ENCODE results near the gene LTO1. TPM values are rescaled to one million over a fixed set of nuclear protein-coding genes. Genes with fewer than 3 reads are reported as not detected.

Gene LTO1
- total and polyA plus RNA-seq, 8 donors: 18.0 to 45.3 (median 28.7) TPM

DNA sequence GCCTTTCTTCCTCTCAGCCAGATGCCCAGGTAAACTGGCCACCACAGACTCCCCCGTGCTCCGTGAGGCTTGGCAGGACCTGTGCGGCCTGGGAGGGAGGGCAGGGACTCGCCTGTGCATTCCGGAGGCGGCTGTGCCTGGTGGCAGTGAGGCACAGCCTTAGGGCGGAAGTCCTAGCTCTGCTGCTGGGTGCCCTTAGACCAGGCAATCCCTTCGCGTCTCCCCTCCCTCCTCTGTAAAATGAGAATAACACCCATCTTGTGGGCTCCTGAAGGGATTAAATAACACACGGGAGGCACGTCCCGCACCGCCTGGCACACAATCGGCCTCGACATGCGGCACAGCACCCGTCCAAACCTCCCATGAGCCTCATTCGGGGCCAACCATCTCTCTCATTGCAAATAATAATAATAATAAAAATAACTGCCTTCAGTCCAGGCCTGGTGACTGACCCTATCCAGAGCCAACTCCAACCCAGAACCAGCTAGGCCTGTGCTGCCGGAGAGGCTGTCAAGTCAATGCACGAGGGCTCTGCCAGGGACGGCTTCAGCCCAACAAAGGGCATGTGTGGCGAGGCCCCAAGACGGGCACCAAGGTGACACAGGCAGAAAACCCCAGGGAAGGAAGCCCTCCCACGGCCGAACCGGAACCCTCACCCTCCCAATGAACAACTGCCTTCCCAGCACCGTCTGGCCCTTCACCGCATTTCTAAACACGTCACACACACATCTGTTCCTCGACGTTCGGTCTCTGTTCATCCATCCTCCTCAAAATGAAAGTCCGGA lies 8.2 kb downstream of the LTO1 start:
- no peaks in the 10 kb centered on the region for H3K27me3 ChIP-seq
- peaks cover 0 to 71% of the 10 kb centered on the region in 2 donors for H3K36me3 ChIP-seq
- H3K4me1 ChIP-seq: peaks cover 0 to 3% of the 10 kb centered on the region in 2 donors
- H3K27ac ChIP-seq: no peak overlapping the region
- H3K4me3 ChIP-seq: no peak overlapping the region
- no peak for DNase-seq
- TF ChIP-seq, protein P1, sequence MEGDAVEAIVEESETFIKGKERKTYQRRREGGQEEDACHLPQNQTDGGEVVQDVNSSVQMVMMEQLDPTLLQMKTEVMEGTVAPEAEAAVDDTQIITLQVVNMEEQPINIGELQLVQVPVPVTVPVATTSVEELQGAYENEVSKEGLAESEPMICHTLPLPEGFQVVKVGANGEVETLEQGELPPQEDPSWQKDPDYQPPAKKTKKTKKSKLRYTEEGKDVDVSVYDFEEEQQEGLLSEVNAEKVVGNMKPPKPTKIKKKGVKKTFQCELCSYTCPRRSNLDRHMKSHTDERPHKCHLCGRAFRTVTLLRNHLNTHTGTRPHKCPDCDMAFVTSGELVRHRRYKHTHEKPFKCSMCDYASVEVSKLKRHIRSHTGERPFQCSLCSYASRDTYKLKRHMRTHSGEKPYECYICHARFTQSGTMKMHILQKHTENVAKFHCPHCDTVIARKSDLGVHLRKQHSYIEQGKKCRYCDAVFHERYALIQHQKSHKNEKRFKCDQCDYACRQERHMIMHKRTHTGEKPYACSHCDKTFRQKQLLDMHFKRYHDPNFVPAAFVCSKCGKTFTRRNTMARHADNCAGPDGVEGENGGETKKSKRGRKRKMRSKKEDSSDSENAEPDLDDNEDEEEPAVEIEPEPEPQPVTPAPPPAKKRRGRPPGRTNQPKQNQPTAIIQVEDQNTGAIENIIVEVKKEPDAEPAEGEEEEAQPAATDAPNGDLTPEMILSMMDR (IDR thresholded peaks at IDR 0.05): no peak
- no peaks in the 10 kb centered on the region for H3K9me3 ChIP-seq
- no peak for ATAC-seq
- intact Hi-C loops (cut with DNase I): no loop called here

DNA sequence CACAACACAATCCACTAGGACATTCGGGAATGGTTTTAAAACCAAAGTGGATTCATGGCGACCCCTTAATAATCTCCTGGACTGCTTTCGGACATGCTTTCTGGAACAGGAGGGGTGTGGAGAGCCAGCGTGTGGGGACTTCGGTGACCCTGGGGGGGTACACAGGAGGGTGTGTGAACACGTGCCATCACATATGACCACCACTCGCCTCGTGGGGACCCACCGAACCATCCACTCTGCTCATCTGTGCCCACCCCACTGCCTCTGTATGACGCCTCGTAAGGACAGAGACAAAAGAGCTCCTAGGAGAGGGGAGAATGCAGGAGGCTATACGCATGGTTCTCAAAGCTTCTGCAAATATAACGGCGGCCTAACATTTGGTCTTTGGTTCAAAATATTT lies 8.9 kb downstream of the LTO1 start:
- Histone ChIP-seq H3K4me1 (peaks cover 0 to 3% of the 10 kb centered on the region in 2 donors), H3K27me3 (no peaks in the 10 kb centered on the region), H3K4me3 (no peak overlapping the region), H3K27ac (no peak overlapping the region), H3K9me3 (no peaks in the 10 kb centered on the region), H3K36me3 (peaks cover 0 to 64% of the 10 kb centered on the region in 2 donors)
- DNase-seq (no peak), ATAC-seq (no peak)
- intact Hi-C loops (cut with DNase I): no loop called here
- TF ChIP-seq, protein P1 (IDR thresholded peaks at IDR 0.05): no peak

DNA sequence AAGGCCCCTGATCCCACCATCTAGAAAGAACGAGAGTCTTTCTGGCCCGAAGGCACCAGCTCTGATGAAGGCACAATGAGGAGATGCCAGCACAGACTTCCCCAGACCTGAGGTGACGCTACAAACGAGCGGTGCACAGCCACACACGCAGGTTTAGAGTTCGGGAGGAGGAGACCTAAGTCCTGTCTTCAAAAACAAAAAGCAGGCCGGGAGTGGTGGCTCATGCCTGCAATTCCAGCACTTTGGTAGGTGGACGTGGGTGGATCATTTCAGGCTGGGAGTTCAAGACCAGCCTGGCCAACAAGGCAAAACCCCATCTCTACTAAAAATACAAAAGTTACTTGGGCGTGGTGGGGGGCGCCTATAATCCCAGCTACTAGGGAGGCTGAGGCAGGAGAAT lies 9.5 kb downstream of the LTO1 start:
- TF ChIP-seq, protein P1 (IDR thresholded peaks at IDR 0.05): no peak
- H3K36me3 ChIP-seq: peaks cover 0 to 63% of the 10 kb centered on the region in 2 donors
- intact Hi-C loops (cut with DNase I): no loop called here
- H3K27ac ChIP-seq: no peak overlapping the region
- no peak overlapping the region for H3K4me3 ChIP-seq
- ATAC-seq (no peak), DNase-seq (no peak)
- H3K4me1 ChIP-seq: peaks cover 0 to 3% of the 10 kb centered on the region in 2 donors
- no peaks in the 10 kb centered on the region for H3K9me3 ChIP-seq
- no peaks in the 10 kb centered on the region for H3K27me3 ChIP-seq

DNA sequence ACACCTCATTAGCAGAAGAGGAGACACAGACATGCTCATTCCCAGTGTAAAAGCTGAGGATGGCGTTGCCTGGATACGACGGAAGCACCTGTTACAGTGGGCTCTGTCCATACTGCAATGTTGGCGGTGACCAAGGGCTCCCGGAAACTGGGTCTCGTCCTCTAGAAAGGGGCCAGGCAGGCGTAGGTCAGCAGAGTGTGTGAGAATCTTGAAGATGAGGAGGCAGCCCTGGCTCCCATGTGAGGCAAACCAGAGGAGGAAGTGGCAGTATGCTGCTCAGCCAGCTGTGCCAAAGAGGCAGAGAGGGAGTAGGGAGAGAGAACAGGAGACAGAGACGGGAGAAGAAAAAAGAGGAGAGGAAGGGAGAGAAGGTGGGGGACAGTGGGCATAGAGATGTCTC lies 10.3 kb downstream of the LTO1 start:
- H3K4me3 ChIP-seq: no peak overlapping the region
- H3K27me3 ChIP-seq: no peaks in the 10 kb centered on the region
- peaks cover 0 to under 1% of the 10 kb centered on the region in 2 donors for H3K4me1 ChIP-seq
- H3K9me3 ChIP-seq: no peaks in the 10 kb centered on the region
- peaks cover 0 to 59% of the 10 kb centered on the region in 2 donors for H3K36me3 ChIP-seq
- TF ChIP-seq, protein P1 (IDR thresholded peaks at IDR 0.05): no peak
- DNase-seq (no peak), ATAC-seq (no peak)
- H3K27ac ChIP-seq: no peak overlapping the region
- intact Hi-C loops (cut with DNase I): no loop called here

DNA sequence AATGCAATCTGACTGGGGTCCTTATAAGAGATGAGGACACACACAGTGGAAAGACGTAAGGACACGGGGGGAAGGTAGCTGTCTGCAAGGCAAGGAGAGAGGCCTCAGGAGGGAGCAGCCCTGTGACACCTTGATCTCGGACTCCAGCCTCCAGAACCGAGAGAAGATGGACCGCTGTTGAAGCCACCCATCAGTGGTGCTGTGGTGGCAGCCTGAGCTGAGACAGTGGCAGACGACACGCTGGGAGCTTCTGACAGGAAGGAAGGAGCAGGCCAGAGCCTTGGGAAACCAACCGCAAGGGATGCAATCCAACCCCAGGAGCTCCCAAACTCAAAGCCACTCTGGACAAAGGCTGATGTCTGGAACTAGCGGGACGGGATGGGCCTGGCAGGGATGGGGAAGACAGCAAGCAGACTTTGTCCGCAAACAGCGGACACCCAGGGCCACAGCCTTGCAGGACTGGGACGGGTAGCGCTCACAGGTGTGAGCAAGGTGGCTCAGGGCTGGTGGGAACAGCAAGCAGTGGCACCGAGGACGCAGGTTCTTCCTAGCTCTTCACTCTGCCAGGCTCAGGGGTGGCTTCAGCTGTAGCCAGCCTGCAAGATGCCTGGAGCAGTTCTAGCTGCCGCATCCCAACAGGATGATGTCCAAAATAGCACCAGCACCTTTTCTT lies 10.9 kb downstream of the LTO1 start:
- TF ChIP-seq, protein P1 (IDR thresholded peaks at IDR 0.05): no peak
- intact Hi-C loops (cut with DNase I): no loop called here
- H3K36me3 ChIP-seq: peaks cover 0 to 52% of the 10 kb centered on the region in 2 donors
- no peaks in the 10 kb centered on the region for H3K9me3 ChIP-seq
- no peaks in the 10 kb centered on the region for H3K27me3 ChIP-seq
- H3K27ac ChIP-seq: no peak overlapping the region
- H3K4me1 ChIP-seq: no peaks in the 10 kb centered on the region
- ATAC-seq: no peak
- no peak overlapping the region for H3K4me3 ChIP-seq
- peak in 1 of 4 donors; percentile 37 for DNase-seq

Measured in left lung (tissue), 10 donors.